Naive B cell (primary cell): ENCODE data around the gene NFIB. TPM values are rescaled to one million over a fixed set of nuclear protein-coding genes. Genes with fewer than 3 reads are reported as not detected.
A peak's percentile ranks its signal among the peaks of the same experiment; 100 is the strongest.

Experiments used
- ATAC-seq, 2 donors: fragments of 150-1000 bp; cut with Tn5 transposase; 2 replicates each; pipeline ENCODE4 v1.10.0; 2021; ENCODE audit warnings: low read depth in 2 of 2, mild to moderate bottlenecking in 2 of 2, moderate library complexity in 2 of 2
- DNase-seq: peaks from one replicate; pipeline ENCODE4 v3.0.0; 2022
- H3K27ac Mint-ChIP-seq, 6 donors: one replicate each; pipeline ENCODE4 v1.8.0; 2020 to 2022; ENCODE audit warnings: mild to moderate bottlenecking in 6 of 6, mixed read lengths in 6 of 6, moderate library complexity in 5 of 6, inconsistent platforms in 2 of 6
- H3K27me3 Mint-ChIP-seq, 3 donors: one replicate each; pipeline ENCODE4 v1.8.0; 2021 to 2022; ENCODE audit warnings: mixed read lengths in 3 of 3, mild to moderate bottlenecking in 1 of 3
- H3K36me3 Mint-ChIP-seq, 2 donors: one replicate each; pipeline ENCODE4 v1.8.0; 2020 to 2022; ENCODE audit warnings: mixed read lengths in 2 of 2, inconsistent platforms in 1 of 2, mild to moderate bottlenecking in 1 of 2
- H3K4me1 Mint-ChIP-seq, 3 donors: one replicate each; pipeline ENCODE4 v1.8.0; 2020 to 2022; ENCODE audit warnings: mixed read lengths in 3 of 3, inconsistent platforms in 1 of 3, mild to moderate bottlenecking in 1 of 3, moderate library complexity in 1 of 3
- H3K4me3 Mint-ChIP-seq, 8 donors: one replicate each; pipeline ENCODE4 v1.8.0; 2020 to 2022; ENCODE audit warnings: mild to moderate bottlenecking in 8 of 8, mixed read lengths in 8 of 8, moderate library complexity in 8 of 8, inconsistent platforms in 2 of 8
- H3K9me3 Mint-ChIP-seq, 7 donors: one replicate each; pipeline ENCODE4 v1.8.0; 2020 to 2022; ENCODE audit warnings: mixed read lengths in 7 of 7, mild to moderate bottlenecking in 5 of 7, inconsistent platforms in 2 of 7, moderate library complexity in 1 of 7
- polyA plus RNA-seq, 6 donors: library from polyadenylated mRNA; unstranded; fragments of 300-500 nt; fragmentation: Illumina TruSeq; gene quantifications; one replicate each; pipeline ENCODE4 v1.2.3, GENCODE V29; 2021; ENCODE audit warnings: low read depth in 6 of 6

The NFIB gene
- polyA plus RNA-seq, 6 donors from 2014 or later: 0.31 to 0.69 (median 0.41) TPM; not detected in 3

DNA sequence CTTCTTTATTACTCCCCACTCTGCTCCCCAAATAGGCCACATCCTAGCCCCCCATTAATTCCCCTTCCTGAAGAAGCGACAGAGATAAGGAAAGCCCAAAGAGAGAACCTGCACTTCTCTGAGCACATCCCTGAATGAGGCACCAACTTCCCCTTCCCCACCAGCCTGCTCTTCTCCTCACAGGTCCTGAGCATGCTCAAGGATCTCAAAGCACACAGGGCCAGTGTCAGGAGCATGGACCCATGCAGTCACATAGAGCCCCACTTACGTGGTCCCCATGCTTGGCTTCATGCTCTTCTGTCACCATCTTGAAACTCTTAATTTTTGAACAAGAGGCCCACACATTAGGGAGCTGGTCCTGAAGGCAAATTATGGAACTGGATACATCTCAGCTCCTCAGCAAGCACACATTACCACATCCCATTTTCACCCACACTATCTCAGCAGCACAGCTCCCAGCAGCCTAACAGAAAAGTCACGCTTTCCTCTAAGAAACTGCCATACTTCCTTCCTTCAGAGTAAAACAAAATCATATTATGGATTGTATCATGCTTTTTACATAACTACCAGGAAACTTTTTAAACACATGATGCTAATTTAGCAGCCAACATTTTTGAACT is 99.8 kb downstream of the NFIB start:
- no peak for DNase-seq
- Mint-ChIP-seq H3K4me1 (no peaks in the 10 kb centered on the region), H3K36me3 (no peaks in the 10 kb centered on the region), H3K4me3 (no peak overlapping the region), H3K27me3 (peaks cover 0 to 6% (median 5%) of the 10 kb centered on the region in 3 donors), H3K27ac (no peak overlapping the region), H3K9me3 (peaks cover 0 to 6% (median 0%) of the 10 kb centered on the region in 7 donors)
- ATAC-seq: no peak

GRCh38 chr9:14213504-14213903 is 100.4 kb downstream of the NFIB start:
- ATAC-seq: no peak

GRCh38 chr9:14212697-14213420 is 101.1 kb downstream of the NFIB start:
- Mint-ChIP-seq H3K27me3 (peaks cover 0 to 6% (median 5%) of the 10 kb centered on the region in 3 donors), H3K9me3 (peaks cover 0 to 6% (median 0%) of the 10 kb centered on the region in 7 donors), H3K4me1 (no peaks in the 10 kb centered on the region), H3K4me3 (no peak overlapping the region), H3K27ac (no peak overlapping the region), H3K36me3 (no peaks in the 10 kb centered on the region)
- ATAC-seq (no peak), DNase-seq (no peak)

More at GRCh38 chr9:14213504-14213903, 100.4 kb downstream of the NFIB start:
- Mint-ChIP-seq H3K36me3 (no peaks in the 10 kb centered on the region), H3K4me1 (no peaks in the 10 kb centered on the region), H3K9me3 (peaks cover 0 to 6% (median 0%) of the 10 kb centered on the region in 7 donors), H3K27ac (no peak overlapping the region), H3K4me3 (no peak overlapping the region), H3K27me3 (peaks cover 0 to 6% (median 5%) of the 10 kb centered on the region in 3 donors)
- no peak for DNase-seq

- H3K27ac Mint-ChIP-seq: no peak overlapping the region
- DNase-seq (no peak), ATAC-seq (no peak)
- H3K9me3 Mint-ChIP-seq: peaks cover 0 to 6% (median 0%) of the 10 kb centered on the region in 7 donors
- no peaks in the 10 kb centered on the region for H3K36me3 Mint-ChIP-seq
- H3K4me3 Mint-ChIP-seq: no peak overlapping the region
- peaks cover 0 to 6% (median 5%) of the 10 kb centered on the region in 3 donors for H3K27me3 Mint-ChIP-seq
- no peaks in the 10 kb centered on the region for H3K4me1 Mint-ChIP-seq
These were observed 101.9 kb downstream of the NFIB start for GRCh38 chr9:14212077-14212476.

- Mint-ChIP-seq H3K9me3 (peaks cover 0 to 6% (median 0%) of the 10 kb centered on the region in 7 donors), H3K27me3 (peaks cover 0 to 6% (median 5%) of the 10 kb centered on the region in 3 donors), H3K4me3 (no peak overlapping the region), H3K4me1 (no peaks in the 10 kb centered on the region), H3K27ac (no peak overlapping the region), H3K36me3 (no peaks in the 10 kb centered on the region)
- ATAC-seq (no peak), DNase-seq (no peak)
These were observed 102.4 kb downstream of the NFIB start for GRCh38 chr9:14211564-14211963.

- peaks cover 0 to 6% (median 5%) of the 10 kb centered on the region in 3 donors for H3K27me3 Mint-ChIP-seq
These were observed 103.5 kb downstream of the NFIB start for GRCh38 chr9:14210428-14210827.

DNA sequence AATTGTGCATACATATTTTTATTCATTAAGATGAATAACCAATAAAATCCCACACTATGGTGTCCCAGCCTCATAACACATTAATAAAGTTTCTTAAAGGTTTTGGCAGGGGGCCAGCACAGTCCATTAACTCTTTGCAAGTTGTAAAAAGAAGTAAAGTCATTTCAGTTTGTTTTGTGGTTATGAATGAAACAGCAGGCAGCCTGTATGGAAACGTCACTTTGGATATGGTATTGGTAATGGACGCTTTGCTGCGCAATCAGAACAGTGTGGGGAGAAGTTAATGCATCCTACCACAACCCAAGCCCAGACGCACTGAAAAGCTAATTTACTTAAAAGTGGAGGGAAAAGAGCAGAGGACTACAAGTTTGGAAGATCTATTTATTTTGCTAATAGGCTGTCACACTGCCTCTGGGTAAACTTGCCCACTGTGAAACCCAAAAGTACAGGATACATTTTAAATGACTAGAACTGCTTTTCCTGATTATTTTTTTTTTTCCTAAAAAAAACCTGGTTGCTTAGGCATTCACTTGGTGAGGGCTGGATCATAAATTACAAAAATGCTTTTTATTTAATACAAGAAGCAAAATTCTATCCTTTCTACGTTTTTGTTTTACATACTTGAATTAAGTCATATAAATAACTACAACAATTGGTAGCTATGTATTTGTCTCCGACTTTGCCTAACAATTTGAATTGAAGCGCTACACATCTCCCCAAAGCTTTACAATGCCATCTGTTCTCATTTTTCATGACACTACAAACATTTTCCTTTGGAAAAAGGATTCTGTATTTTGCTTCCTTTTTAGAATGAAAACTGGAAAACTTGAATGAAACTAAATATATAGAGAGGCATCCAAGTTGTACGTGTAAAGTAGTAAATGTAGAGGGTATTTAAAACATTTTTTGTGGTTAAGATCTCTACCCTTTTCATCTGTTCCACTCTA is 104.3 kb downstream of the NFIB start:
- peak overlapping the region in 1 of 8 donors; percentile 23 for H3K4me3 Mint-ChIP-seq
- H3K36me3 Mint-ChIP-seq: no peaks in the 10 kb centered on the region

More at GRCh38 chr9:14210428-14210827, 103.5 kb downstream of the NFIB start:
- no peaks in the 10 kb centered on the region for H3K36me3 Mint-ChIP-seq
- no peak overlapping the region for H3K4me3 Mint-ChIP-seq
- no peak overlapping the region for H3K27ac Mint-ChIP-seq
- ATAC-seq (no peak), DNase-seq (no peak)
- H3K4me1 Mint-ChIP-seq: no peaks in the 10 kb centered on the region
- H3K9me3 Mint-ChIP-seq: peaks cover 0 to 6% (median 0%) of the 10 kb centered on the region in 7 donors

GRCh38 chr9:14207352-14207995 is 106.5 kb downstream of the NFIB start:
- Mint-ChIP-seq H3K4me3 (no peak overlapping the region), H3K4me1 (no peaks in the 10 kb centered on the region), H3K9me3 (peaks cover 0 to 3% (median 0%) of the 10 kb centered on the region in 7 donors), H3K27me3 (no peaks in the 10 kb centered on the region), H3K36me3 (no peaks in the 10 kb centered on the region), H3K27ac (no peak overlapping the region)
- ATAC-seq (no peak), DNase-seq (no peak)

More for the DNA sequence above, 104.3 kb downstream of the NFIB start:
- H3K27ac Mint-ChIP-seq: no peak overlapping the region
- DNase-seq: no peak
- peaks cover 0 to 6% (median 5%) of the 10 kb centered on the region in 3 donors for H3K27me3 Mint-ChIP-seq
- peaks cover 0 to 6% (median 0%) of the 10 kb centered on the region in 7 donors for H3K9me3 Mint-ChIP-seq
- ATAC-seq: no peak
- no peaks in the 10 kb centered on the region for H3K4me1 Mint-ChIP-seq

GRCh38 chr9:14205463-14205862 is 108.5 kb downstream of the NFIB start:
- no peak for ATAC-seq
- Mint-ChIP-seq H3K9me3 (peaks cover 0 to 8% (median 2%) of the 10 kb centered on the region in 7 donors), H3K27ac (no peak overlapping the region), H3K4me3 (no peak overlapping the region), H3K36me3 (no peaks in the 10 kb centered on the region), H3K4me1 (no peaks in the 10 kb centered on the region), H3K27me3 (no peaks in the 10 kb centered on the region)
- no peak for DNase-seq

DNA sequence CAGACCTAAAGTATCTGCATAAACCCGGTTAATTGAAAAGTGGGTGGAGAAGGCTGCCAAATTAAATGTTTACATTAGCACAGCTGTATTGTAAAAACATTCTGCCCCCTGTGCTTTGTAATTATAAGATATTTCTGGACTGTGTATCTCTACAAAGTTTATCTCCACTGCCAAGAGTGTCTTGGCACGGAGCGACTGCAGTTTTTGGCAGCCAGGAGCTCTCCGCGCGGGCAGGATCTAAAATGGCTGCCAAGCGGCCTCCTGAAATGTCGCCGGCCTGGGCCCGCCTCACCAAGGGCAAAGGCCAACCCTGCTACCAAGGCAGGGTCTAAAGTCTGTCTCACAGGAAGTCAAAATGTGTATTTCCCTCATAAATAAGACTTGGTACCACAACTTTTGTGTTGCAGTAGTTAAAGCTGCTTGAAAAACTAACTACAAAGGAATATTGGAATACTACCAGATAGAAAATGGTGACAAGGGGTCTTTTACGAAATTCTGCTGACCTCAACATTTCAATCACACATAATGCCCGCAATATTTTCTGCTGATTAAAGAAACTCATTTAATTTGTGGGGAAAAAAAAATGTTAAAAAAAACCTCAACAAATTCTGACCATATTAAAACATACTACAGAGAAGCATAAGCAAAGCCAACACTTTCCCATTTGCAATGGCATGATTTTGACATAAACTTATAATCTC is 110.4 kb downstream of the NFIB start:
- no peak for ATAC-seq
- Mint-ChIP-seq H3K4me3 (no peak overlapping the region), H3K27ac (no peak overlapping the region), H3K36me3 (no peaks in the 10 kb centered on the region), H3K4me1 (no peaks in the 10 kb centered on the region), H3K9me3 (peaks cover 0 to 10% (median 0%) of the 10 kb centered on the region in 7 donors), H3K27me3 (no peaks in the 10 kb centered on the region)
- DNase-seq: no peak

DNA sequence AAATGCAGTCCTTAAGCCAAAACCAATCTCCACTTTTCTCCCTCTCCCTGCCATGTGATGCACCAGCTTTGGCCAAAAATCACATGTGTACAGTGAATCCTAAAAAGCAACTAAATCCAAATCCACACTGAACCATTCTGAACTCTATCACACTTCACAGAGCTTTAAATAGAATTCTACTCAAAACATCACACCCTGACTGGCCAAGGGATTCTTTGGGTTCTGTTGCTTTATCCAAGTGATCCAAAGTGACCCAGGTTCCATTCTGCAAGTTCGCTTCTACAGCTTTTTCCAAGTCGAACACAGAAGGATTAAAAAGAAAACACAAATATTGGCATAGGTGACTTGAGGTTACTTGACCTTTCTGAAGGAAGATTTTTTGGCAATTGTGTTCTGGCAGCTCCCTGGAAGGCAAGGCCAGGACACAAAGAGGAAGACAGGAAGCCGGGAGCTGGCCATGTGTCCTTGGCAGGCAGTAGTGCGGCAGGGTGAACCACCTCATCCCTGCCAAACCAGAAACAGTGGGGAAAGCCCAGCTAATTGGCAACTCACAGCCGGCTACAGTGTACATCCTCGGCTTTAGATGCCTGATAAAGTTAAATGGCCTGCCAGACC is 115.0 kb downstream of the NFIB start:
- Mint-ChIP-seq H3K4me1 (no peaks in the 10 kb centered on the region), H3K4me3 (no peak overlapping the region), H3K27ac (no peak overlapping the region), H3K9me3 (peaks cover 0 to 10% (median 0%) of the 10 kb centered on the region in 7 donors), H3K27me3 (no peaks in the 10 kb centered on the region), H3K36me3 (no peaks in the 10 kb centered on the region)
- DNase-seq: no peak
- no peak for ATAC-seq
